ENCODE measurements around the gene ATP6V0E1. TPM values are rescaled to one million over a fixed set of nuclear protein-coding genes. Genes with fewer than 3 reads are reported as not detected.

The ATP6V0E1 gene
- total RNA-seq, 1 experiment from 2014 or later, result 332 TPM

- in situ Hi-C loops (cut with HindIII; ENCODE audit: low pct_unique_long_range_greater_than_20kb, low sequenced_read_pairs), result no loop called here
- intact Hi-C loops (cut with micrococcal nuclease; ENCODE audit: unreplicated experiment), result no loop called here
These were observed 16.4 kb downstream of the ATP6V0E1 start for GRCh38 chr5:172999974-173000373.

GRCh38 chr5:173001229-173001841 lies 17.8 kb downstream of the ATP6V0E1 start:
- in situ Hi-C loops (cut with HindIII; ENCODE audit: low pct_unique_long_range_greater_than_20kb, low sequenced_read_pairs), result no loop called here
- TF ChIP-seq TCF7L2 (IDR thresholded peaks at IDR 0.05; ENCODE audit: low read depth, low read length), result no peak
- no peak for TF ChIP-seq SIN3A (IDR thresholded peaks at IDR 0.05; ENCODE audit: borderline replicate concordance, insufficient read depth, low read depth, low read length)
- TF ChIP-seq REST (IDR thresholded peaks at IDR 0.05; ENCODE audit: insufficient read depth in 1 of 2, low read depth in 2 of 2, low read length in 1 of 2), result no peak
- no peak for TF ChIP-seq POLR2AphosphoS5 (IDR thresholded peaks at IDR 0.05; ENCODE audit: low read depth, low read length)
- TF ChIP-seq CTCF (IDR thresholded peaks at IDR 0.05), result no peak
- no peak overlapping the region for H3K4me3 ChIP-seq (ENCODE audit: low read depth in 2 of 2, low read length in 2 of 2)
- DNase-seq (ENCODE audit: low read depth, low spot score) (no peak), ATAC-seq (no peak)
- ChIA-PET CTCF (no interaction called here), POLR2A (interaction anchor here (0.5 to 0.6 kb wide), 3 partner anchors 20 to 845 kb away, joined by 3 to 4 read pairs (median 3); no protein-coding TSS in a partner anchor)
- H3K27me3 ChIP-seq (ENCODE audit: control insufficient read depth, insufficient read depth, low read length), result no peaks in the 10 kb centered on the region
- BruUV-seq (replicated peaks), result no TSS peak
- H3K4me1 ChIP-seq (ENCODE audit: control insufficient read depth, insufficient read depth, low read length), result no peaks in the 10 kb centered on the region
- H3K27ac ChIP-seq (ENCODE audit: low read length), result no peak overlapping the region
- no peaks in the 10 kb centered on the region for H3K9me3 ChIP-seq (ENCODE audit: control insufficient read depth, insufficient read depth, low read depth, low read length)
- peaks cover 7% of the 10 kb centered on the region; the same call in 1 of the 2 replicates for H3K36me3 ChIP-seq (ENCODE audit: control insufficient read depth, insufficient read depth, low read length)
- intact Hi-C loops (cut with micrococcal nuclease; ENCODE audit: unreplicated experiment), result no loop called here

More at GRCh38 chr5:172999974-173000373, 16.4 kb downstream of the ATP6V0E1 start:
- H3K36me3 ChIP-seq (ENCODE audit: control insufficient read depth, insufficient read depth, low read length), result peaks cover 11% of the 10 kb centered on the region
- H3K9me3 ChIP-seq (ENCODE audit: control insufficient read depth, insufficient read depth, low read depth, low read length), result no peaks in the 10 kb centered on the region
- DNase-seq (ENCODE audit: low read depth, low spot score) (no peak), ATAC-seq (no peak)
- H3K27ac ChIP-seq (ENCODE audit: low read length), result no peak overlapping the region
- no TSS peak for BruUV-seq (replicated peaks)
- H3K27me3 ChIP-seq (ENCODE audit: control insufficient read depth, insufficient read depth, low read length), result no peaks in the 10 kb centered on the region
- CTCF ChIA-PET, result no interaction called here
- POLR2A ChIA-PET, result no interaction called here
- no peak for TF ChIP-seq SIN3A (IDR thresholded peaks at IDR 0.05; ENCODE audit: borderline replicate concordance, insufficient read depth, low read depth, low read length)
- no peak for TF ChIP-seq POLR2AphosphoS5 (IDR thresholded peaks at IDR 0.05; ENCODE audit: low read depth, low read length)
- no peak for TF ChIP-seq TCF7L2 (IDR thresholded peaks at IDR 0.05; ENCODE audit: low read depth, low read length)
- no peak for TF ChIP-seq REST (IDR thresholded peaks at IDR 0.05; ENCODE audit: insufficient read depth in 1 of 2, low read depth in 2 of 2, low read length in 1 of 2)
- no peak for TF ChIP-seq CTCF (IDR thresholded peaks at IDR 0.05)
- no peak overlapping the region for H3K4me3 ChIP-seq (ENCODE audit: low read depth in 2 of 2, low read length in 2 of 2)
- H3K4me1 ChIP-seq (ENCODE audit: control insufficient read depth, insufficient read depth, low read length), result no peaks in the 10 kb centered on the region
